B cell (primary cell): ENCODE measurements around the gene CBX5. TPM values are rescaled to one million over a fixed set of nuclear protein-coding genes. Genes with fewer than 3 reads are reported as not detected.
A peak's percentile ranks its signal among the peaks of the same experiment; 100 is the strongest.

Source experiments
- ATAC-seq: fragments of 200-7000 bp; cut with Tn5 transposase; one replicate; pipeline ENCODE4 v1.10.0; 2021; ENCODE audit warnings: low read depth, mild to moderate bottlenecking, moderate number of reproducible peaks, moderate library complexity
- CTCF ChIA-PET: fragments of 350-600 bp; sonication (Branson Sonifier 250); formaldehyde crosslinking; loops from one replicate; lab custom pipeline; 2021; ENCODE audit warnings: antibody characterized with exemption, inconsistent platforms; lab: Charles Lee
- POLR2A ChIA-PET: fragments of 350-600 bp; sonication (Branson Sonifier 250); formaldehyde crosslinking; loops from one replicate; lab custom pipeline; 2021; ENCODE audit warnings: antibody characterized with exemption; lab: Charles Lee
- DNase-seq: peaks from one replicate; pipeline ENCODE4 v3.0.0; 2013
- H2AFZ ChIP-seq: 2 replicates; pipeline ENCODE4 v1.6.1; 2012; ENCODE audit warnings: mild to moderate bottlenecking, low read depth, low read length; ENCODE audit not compliant: insufficient read depth, poor library complexity, severe bottlenecking
- H3K27ac ChIP-seq, 2 donors: 1 replicate in 1 of 2; 2 replicates in 1 of 2; pipeline ENCODE4 v1.5.1; 2012 to 2013; ENCODE audit warnings: low read length in 2 of 2, mild to moderate bottlenecking in 2 of 2, moderate library complexity in 1 of 2
- H3K27me3 ChIP-seq, 4 experiments: fragments of 200-600 bp in 1 of 4; sonication (generic) in 1 of 4; replicated peaks in 1 of 4; 1 replicate in 2 of 4; 2 replicates in 2 of 4; pipeline versions ENCODE4 v1.6.1 to v1.7.0; 2013 to 2016; ENCODE audit warnings: low read length in 3 of 4, mild to moderate bottlenecking in 2 of 4, mixed read lengths in 1 of 4, moderate library complexity in 1 of 4; ENCODE audit not compliant: insufficient read depth in 4 of 4, control insufficient read depth in 3 of 4; ENCODE audit errors: control extremely low read depth in 1 of 4
- H3K36me3 ChIP-seq, 2 experiments: replicated peaks in 1 of 2; 1 replicate in 1 of 2; 2 replicates in 1 of 2; pipeline versions ENCODE4 v1.6.1 to v1.7.1; 2013; ENCODE audit warnings: low read length in 1 of 2; ENCODE audit not compliant: insufficient read depth in 2 of 2, control insufficient read depth in 1 of 2; ENCODE audit errors: control extremely low read depth in 1 of 2, extremely low read depth in 1 of 2
- H3K4me1 ChIP-seq, 2 donors: fragments of 200-600 bp in 1 of 2; sonication (generic) in 1 of 2; 1 replicate in 1 of 2; 2 replicates in 1 of 2; pipeline versions ENCODE4 v1.5.1 to v1.6.1; 2013 to 2017; ENCODE audit warnings: low read length in 2 of 2; ENCODE audit not compliant: control insufficient read depth in 2 of 2, insufficient read depth in 2 of 2
- H3K4me2 ChIP-seq: replicated peaks from 2 replicates; pipeline ENCODE3; 2012; ENCODE audit warnings: mild to moderate bottlenecking, low read depth, low read length; ENCODE audit not compliant: poor library complexity, severe bottlenecking
- H3K4me3 ChIP-seq, 5 experiments: fragments of 200-600 bp in 1 of 5; sonication (generic) in 1 of 5; 1 replicate in 3 of 5; 2 replicates in 2 of 5; pipeline versions ENCODE4 v1.5.1 to v1.7.0; 2011 to 2016; ENCODE audit warnings: low read length in 4 of 5, mild to moderate bottlenecking in 4 of 5, low read depth in 2 of 5, control low read depth in 1 of 5, moderate library complexity in 1 of 5; ENCODE audit not compliant: insufficient read depth in 1 of 5; ENCODE audit errors: control extremely low read depth in 1 of 5, extremely low read depth in 1 of 5
- H3K79me2 ChIP-seq: fragments of 200-600 bp; sonication (generic); one replicate; pipeline ENCODE4 v1.6.0; 2016; ENCODE audit warnings: low read length; ENCODE audit not compliant: control insufficient read depth, insufficient read depth
- H3K9ac ChIP-seq: fragments of 200-600 bp; sonication (generic); 2 replicates; pipeline ENCODE4 v1.6.1; 2017; ENCODE audit warnings: mild to moderate bottlenecking, low read length, moderate library complexity
- H3K9me3 ChIP-seq, 3 donors: one replicate each; pipeline versions ENCODE4 v1.6.1 to v1.7.1; 2013; ENCODE audit warnings: low read length in 2 of 3; ENCODE audit not compliant: control insufficient read depth in 2 of 3, insufficient read depth in 1 of 3; ENCODE audit errors: control extremely low read depth in 1 of 3
- H4K20me1 ChIP-seq: 2 replicates; pipeline ENCODE4 v1.6.0; 2012; ENCODE audit warnings: mild to moderate bottlenecking, low read length; ENCODE audit not compliant: insufficient read depth, control insufficient read depth, poor library complexity, severe bottlenecking
- H3K27ac Mint-ChIP-seq: one replicate; pipeline ENCODE4 v1.8.0; 2021; ENCODE audit warnings: mixed read lengths
- H3K27me3 Mint-ChIP-seq: one replicate; pipeline ENCODE4 v1.8.0; 2021; ENCODE audit warnings: mixed read lengths
- H3K4me1 Mint-ChIP-seq: one replicate; pipeline ENCODE4 v1.8.0; 2021; ENCODE audit warnings: mixed read lengths
- H3K4me3 Mint-ChIP-seq: one replicate; pipeline ENCODE4 v1.8.0; 2021; ENCODE audit warnings: mixed read lengths
- H3K9me3 Mint-ChIP-seq: one replicate; pipeline ENCODE4 v1.8.0; 2022; ENCODE audit warnings: mixed read lengths; ENCODE audit not compliant: insufficient read depth
- EZH2 ChIP-seq: IDR thresholded peaks from 2 replicates; pipeline ENCODE4 v1.6.1; 2012; ENCODE audit warnings: borderline replicate concordance, low read depth, mild to moderate bottlenecking, moderate library complexity, low read length; ENCODE audit not compliant: insufficient read depth, poor library complexity, severe bottlenecking
- WGBS: methylation state at CpG from one replicate; pipeline ENCODE4 v1.1.5; 2013; ENCODE audit warnings: missing lambda C conversion rate; ENCODE audit not compliant: insufficient coverage; 5-methylcytosine and 5-hydroxymethylcytosine counted together
- intact Hi-C: fragments of 100-400 bp; cut with micrococcal nuclease; formaldehyde crosslinking; loops from one replicate; pipeline ENCODE4 v1.10.0; 2022
- polyA plus RNA-seq: library from polyadenylated mRNA; depleted of rRNA; stranded (reverse); fragments of >200 nt; gene quantifications from 2 replicates; pipeline ENCODE4 v1.2.3, GENCODE V29; 2012
- total RNA-seq, 2 donors: library from RNA; stranded (reverse); fragments of 120-200 nt in 1 of 2; gene quantifications; 1 replicate in 1 of 2; 2 replicates in 1 of 2; pipeline versions ENCODE4 v1.2.3 to v1.2.4, GENCODE V29; 2013 to 2022
- TF ChIP-seq, protein P1 (sequence below): fragments of 200-600 bp; IDR thresholded peaks from one replicate; pipeline ENCODE4 v1.8.0; 2022; ENCODE audit warnings: antibody characterized with exemption, mild to moderate bottlenecking

The CBX5 gene
- total and polyA plus RNA-seq, 2 donors (not counting 1 experiment from before 2014, with no cell fraction given) = 10.5 to 66.2 TPM

- TF ChIP-seq, protein P1, sequence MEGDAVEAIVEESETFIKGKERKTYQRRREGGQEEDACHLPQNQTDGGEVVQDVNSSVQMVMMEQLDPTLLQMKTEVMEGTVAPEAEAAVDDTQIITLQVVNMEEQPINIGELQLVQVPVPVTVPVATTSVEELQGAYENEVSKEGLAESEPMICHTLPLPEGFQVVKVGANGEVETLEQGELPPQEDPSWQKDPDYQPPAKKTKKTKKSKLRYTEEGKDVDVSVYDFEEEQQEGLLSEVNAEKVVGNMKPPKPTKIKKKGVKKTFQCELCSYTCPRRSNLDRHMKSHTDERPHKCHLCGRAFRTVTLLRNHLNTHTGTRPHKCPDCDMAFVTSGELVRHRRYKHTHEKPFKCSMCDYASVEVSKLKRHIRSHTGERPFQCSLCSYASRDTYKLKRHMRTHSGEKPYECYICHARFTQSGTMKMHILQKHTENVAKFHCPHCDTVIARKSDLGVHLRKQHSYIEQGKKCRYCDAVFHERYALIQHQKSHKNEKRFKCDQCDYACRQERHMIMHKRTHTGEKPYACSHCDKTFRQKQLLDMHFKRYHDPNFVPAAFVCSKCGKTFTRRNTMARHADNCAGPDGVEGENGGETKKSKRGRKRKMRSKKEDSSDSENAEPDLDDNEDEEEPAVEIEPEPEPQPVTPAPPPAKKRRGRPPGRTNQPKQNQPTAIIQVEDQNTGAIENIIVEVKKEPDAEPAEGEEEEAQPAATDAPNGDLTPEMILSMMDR = no peak
- no peak for TF ChIP-seq EZH2
- no peak for ATAC-seq
- Histone ChIP-seq H3K4me2 (peak overlapping the region; percentile 84), H3K4me3 (peak overlapping the region; percentile 32 to 66 (median 48)), H3K9ac (peak overlapping the region; percentile 58), H3K9me3 (peaks cover 0 to 10% (median 0%) of the 10 kb centered on the region in 3 donors), H4K20me1 (no peaks in the 10 kb centered on the region), H3K36me3 (no peaks in the 10 kb centered on the region), H3K79me2 (no peaks in the 10 kb centered on the region), H3K27me3 (peaks cover 0 to 18% (median 4%) of the 10 kb centered on the region in 4 experiments), H3K4me1 (peaks cover 36 to 46% of the 10 kb centered on the region in 2 donors), H3K27ac (peak overlapping the region; percentile 25 to 59), H2AFZ (peak overlapping the region; percentile 50)
- H3K9me3 Mint-ChIP-seq = no peaks in the 10 kb centered on the region
- intact Hi-C loops = loop anchor here (2.0 to 10.0 kb wide), 3 partner anchors 143 to 491 kb away; partner anchors contain the start of genes CALCOCO1 and CISTR
- peak overlapping the region; percentile 90 for H3K4me3 Mint-ChIP-seq
- 5% methylated on average over 31 of the region's 31 CpGs for WGBS
- peaks cover 6% of the 10 kb centered on the region for H3K27me3 Mint-ChIP-seq
- POLR2A ChIA-PET = interaction anchor here (0.6 to 1.5 kb wide), 6 partner anchors 10 to 209 kb away, joined by 3 to 13 read pairs (median 6); partner anchors contain the start of gene COPZ1
- DNase-seq = peak; percentile 66
- peak overlapping the region; percentile 89 for H3K27ac Mint-ChIP-seq
- CTCF ChIA-PET = interaction anchor here (0.7 to 5.1 kb wide), 26 partner anchors 9 to 516 kb away, joined by 3 to 45 read pairs (median 6); partner anchors contain the start of genes CBX5, COPZ1, HOXC5 and SMUG1
- peaks cover 44% of the 10 kb centered on the region for H3K4me1 Mint-ChIP-seq
Measured at GRCh38 chr12:54215989-54216796, 63.7 kb downstream of the CBX5 start.
